Right renal cortex interstitium (tissue), 3 donors: ENCODE results near the gene MED15. TPM values are rescaled to one million over a fixed set of nuclear protein-coding genes. Genes with fewer than 3 reads are reported as not detected.

Experiments used
- DNase-seq, 3 donors: peaks; one replicate each; pipeline ENCODE4 v3.0.0-alpha.2; 2013; ENCODE audit warnings: low read depth in 3 of 3, low spot score in 2 of 3
- polyA plus RNA-seq, 3 donors: library from polyadenylated mRNA; unstranded; fragments of 120-200 nt; gene quantifications; one replicate each; pipeline ENCODE4 v1.2.1, GENCODE V29; 2013; ENCODE audit not compliant: insufficient read length in 3 of 3

The MED15 gene
- polyA plus RNA-seq, 3 donors = 31.5 to 38.0 (median 35.1) TPM

GRCh38 chr22:20567993-20568417, 60.6 kb downstream of the MED15 start:
- DNase-seq = no peak

GRCh38 chr22:20568502-20569058, 61.2 kb downstream of the MED15 start:
- DNase-seq = no peak

GRCh38 chr22:20569059-20570058, 61.9 kb downstream of the MED15 start:
- DNase-seq = no peak

- DNase-seq = no peak
These were observed 63.7 kb downstream of the MED15 start for GRCh38 chr22:20571078-20571503.

GRCh38 chr22:20571531-20572007, 64.2 kb downstream of the MED15 start:
- DNase-seq = no peak

- DNase-seq = no peak
These were observed 64.9 kb downstream of the MED15 start for GRCh38 chr22:20572132-20572802.

GRCh38 chr22:20573176-20573832, 65.9 kb downstream of the MED15 start:
- DNase-seq = no peak

- DNase-seq = no peak
These were observed 66.6 kb downstream of the MED15 start for GRCh38 chr22:20573833-20574615.

GRCh38 chr22:20574920-20575353, 67.5 kb downstream of the MED15 start:
- no peak for DNase-seq

- no peak for DNase-seq
These were observed 68.5 kb downstream of the MED15 start for GRCh38 chr22:20575724-20576444.

- DNase-seq = no peak
These were observed 69.0 kb downstream of the MED15 start for GRCh38 chr22:20576445-20576816.

- no peak for DNase-seq
These were observed 69.6 kb downstream of the MED15 start for GRCh38 chr22:20577045-20577444.

- no peak for DNase-seq
These were observed 70.2 kb downstream of the MED15 start for GRCh38 chr22:20577549-20577975.

GRCh38 chr22:20578192-20578591, 70.8 kb downstream of the MED15 start:
- no peak for DNase-seq

- DNase-seq = no peak
These were observed 71.3 kb downstream of the MED15 start for GRCh38 chr22:20578707-20579106.

GRCh38 chr22:20579273-20580120, 72.1 kb downstream of the MED15 start:
- no peak for DNase-seq

- no peak for DNase-seq
These were observed 72.8 kb downstream of the MED15 start for GRCh38 chr22:20580179-20580578.
